Endometrium (tissue), 2 donors: ENCODE results near the gene ZNF99.
"Not testable (repeated sequence)": the region's sequence is repeated elsewhere in the genome, so short reads cannot be mapped to it uniquely, and the experiment has no call there.

Experiments used
- FAIRE-seq: peaks from 2 replicates; lab custom pipeline; 2012; peaks lifted over from hg19 to GRCh38; lab: Jason Lieb, UNC
- donor health status: control.
- donor health status: control.

The ZNF99 gene

GRCh38 chr19:22783651-22784410 is at the start of gene ZNF99:
TSS of gene ZNF99 (minus strand) at chr19:22784151. CDS start at chr19:22784016, 135 bp downstream.
- no peak for FAIRE-seq

DNA sequence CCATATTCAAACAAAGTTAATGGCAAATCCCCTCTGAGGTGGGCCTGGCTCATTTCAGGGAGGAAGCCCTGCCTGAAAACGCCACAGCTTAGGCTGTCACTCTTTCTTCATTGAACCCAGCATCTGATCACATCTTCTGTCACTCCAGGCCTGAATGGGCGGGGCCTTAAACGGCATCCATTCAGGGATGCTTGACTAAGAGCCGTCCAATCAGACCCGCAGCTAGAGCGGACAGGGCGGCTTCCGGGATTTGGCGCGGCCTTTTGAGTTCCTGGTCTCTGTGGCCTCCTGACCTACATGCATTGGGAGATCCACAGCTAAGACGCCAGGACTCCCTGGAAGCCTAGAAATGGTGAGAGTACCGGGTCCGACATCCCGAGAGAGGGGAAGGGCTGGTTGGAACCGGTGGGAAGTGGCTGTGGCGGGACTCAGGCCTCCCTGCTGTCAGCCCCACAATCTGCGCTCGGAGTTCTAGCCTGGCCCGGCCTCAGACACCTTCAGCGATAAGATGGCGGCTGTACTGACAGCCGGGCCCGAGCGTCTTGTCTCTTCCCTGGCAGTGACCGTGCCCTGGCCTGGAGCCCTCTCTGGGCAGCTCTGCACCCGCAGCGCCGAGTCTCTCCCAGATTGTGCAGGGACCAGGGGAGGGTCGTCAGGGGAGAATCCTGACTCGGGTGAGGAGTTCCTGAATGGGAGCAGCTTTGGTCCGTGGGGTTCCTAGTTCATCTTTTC is 48.2 kb upstream of the ZNF99 start, which contains the start of gene ZNF723:
TSS of gene ZNF723 (plus strand) at position 261 of the 732 bp plus-strand sequence. CDS start at position 350, 89 bp downstream.
- no peak for FAIRE-seq

GRCh38 chr19:22831211-22831610 is 47.3 kb upstream of the ZNF99 start:
- no peak for FAIRE-seq

DNA sequence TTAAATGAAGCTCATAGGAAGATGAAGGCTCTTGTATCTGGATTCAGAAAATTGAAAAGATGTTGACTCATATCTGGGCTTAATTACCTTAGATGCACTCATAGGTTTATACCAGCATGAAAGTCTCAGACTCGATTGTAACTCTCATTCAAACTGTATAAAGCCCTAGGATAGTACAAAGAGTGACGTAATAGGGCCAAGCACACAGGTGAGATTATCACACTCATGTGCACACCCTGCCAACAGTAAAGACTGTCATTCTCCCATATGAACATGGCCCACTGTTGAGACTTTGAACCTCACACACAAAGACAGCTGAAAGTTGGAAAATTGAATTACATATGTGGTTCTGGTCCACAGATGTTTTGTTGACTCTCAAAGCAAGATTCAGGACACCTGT is 30.2 kb upstream of the ZNF99 start:
- FAIRE-seq = no peak

DNA sequence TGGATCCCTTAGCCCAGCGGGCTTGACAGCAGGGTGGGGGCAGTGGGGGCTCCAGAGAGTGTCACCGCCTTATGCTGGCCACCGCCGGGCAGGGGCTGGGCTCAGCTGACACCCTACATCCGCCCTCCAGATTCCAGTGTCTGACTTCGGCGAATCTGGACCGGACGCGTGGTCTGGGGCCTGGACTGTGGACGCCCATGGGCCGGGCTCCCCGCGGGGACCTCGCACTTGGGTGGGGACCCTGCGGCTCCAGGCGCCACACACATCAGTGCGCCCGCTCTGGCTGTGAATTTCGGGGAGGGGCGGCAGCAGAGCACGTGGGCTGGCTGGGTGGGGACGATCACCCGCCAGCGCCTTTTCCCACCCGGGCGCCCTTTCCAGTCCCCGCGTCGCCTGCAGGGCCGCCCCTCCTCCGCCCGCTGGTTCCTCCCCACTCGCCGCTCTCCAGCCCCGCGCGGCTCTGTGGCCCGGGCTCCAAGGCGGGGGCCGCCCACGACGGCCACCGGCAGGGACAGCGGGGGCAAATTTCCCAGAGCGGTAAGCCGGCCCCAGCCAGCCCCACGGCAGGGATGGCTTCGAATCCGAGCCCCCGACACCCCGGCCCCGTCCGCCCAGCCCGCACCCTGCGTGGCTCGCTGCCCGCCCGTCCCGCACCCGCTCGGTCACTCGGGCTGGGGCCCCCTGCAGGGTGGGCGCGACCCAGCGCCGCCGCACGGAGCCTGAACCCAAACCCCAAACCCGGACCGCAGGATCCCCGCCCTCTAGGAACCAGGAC is 23.3 kb upstream of the ZNF99 start:
- no peak for FAIRE-seq

DNA sequence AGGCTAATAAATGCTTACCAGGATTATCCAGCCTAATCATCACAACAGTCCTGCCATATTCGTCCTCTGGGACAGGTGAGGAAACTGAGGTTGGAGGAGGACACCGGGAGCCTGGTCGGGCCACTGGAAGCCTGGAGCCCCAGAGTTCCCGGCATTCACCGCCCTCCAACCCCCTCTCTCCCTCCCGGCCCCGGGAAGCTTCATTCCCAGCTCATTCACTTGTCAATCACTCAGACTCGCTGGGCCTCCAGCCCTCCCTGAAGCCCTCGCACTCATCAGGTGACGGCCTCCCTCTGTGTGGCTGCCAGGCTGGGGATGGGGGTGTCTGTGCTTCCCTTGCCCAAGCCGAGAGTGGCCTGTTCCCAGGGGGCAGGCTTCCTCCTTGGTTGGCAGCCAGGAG is 22.5 kb upstream of the ZNF99 start:
- FAIRE-seq = no peak

DNA sequence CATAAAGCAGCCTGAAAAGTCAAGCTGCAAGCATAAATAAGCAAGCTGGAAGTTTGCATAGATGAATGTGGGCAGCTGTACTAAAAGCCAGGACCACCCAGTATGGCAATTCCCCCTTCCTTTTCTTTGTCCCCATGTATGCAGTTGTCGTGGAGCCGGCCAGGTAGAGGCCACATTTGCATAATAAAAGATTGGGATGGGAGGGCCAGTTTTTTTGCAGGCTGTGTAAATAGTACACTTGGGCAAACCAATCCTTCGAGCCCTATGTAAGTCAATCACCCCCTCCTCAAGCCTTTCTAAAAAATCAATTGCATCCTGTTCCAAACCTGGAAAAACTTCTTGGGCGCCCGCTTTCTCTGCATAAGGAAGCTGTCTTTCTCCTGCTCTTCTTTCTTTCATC is 13.1 kb upstream of the ZNF99 start:
- FAIRE-seq = no peak

DNA sequence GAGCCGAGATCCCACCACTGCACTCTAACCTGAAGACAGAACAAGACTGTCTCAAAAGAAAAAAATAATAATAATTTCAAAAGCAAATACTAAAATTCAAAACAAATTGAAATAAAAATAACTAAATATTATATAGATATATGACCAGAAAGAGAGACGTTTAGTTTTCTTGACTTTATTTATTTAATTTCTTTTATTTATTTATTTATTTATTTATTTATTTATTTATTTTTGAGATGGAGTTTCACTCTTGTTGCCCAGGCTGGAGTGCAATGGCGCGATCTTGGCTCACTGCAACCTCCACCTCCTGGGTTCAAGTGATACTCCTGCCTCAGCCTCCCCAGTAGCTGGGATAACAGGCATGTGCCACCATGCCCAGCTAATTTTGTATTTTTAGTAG is 8.9 kb upstream of the ZNF99 start:
- not testable (repeated sequence) for FAIRE-seq

DNA sequence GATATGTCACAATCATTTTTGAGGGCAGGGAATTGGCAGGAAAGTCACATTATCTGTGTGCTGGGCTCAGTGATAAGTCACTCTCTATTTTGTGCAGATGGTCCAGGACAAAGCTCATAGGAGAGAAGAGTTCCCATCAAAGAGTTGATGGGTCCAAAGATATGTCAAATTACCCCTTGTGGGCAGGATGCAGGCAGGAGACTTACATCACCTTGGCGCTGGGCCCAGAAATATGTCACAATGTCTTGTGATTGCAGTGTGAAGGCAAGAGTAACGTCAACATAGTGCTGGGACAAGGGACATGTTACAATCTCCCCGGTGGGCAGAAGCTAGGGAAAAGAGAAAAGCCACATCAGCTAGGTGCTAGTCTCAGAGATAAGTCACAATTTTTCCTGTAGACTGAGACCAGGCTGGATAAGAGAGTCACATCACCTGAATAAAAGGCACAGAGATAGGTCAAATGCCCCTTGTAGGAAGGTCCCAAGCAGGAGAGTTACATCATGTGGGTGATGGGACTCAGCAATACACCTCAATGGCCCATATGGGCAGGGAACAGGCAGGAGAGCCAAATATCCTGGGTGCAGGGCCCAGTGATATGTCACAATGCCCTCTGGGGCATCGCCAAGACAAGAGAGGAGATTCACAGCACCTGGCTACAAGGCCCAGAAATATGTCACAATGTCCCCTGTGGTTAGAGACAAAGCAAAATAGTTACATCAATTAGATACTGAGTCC is 47.9 kb downstream of the ZNF99 start:
- FAIRE-seq = no peak

DNA sequence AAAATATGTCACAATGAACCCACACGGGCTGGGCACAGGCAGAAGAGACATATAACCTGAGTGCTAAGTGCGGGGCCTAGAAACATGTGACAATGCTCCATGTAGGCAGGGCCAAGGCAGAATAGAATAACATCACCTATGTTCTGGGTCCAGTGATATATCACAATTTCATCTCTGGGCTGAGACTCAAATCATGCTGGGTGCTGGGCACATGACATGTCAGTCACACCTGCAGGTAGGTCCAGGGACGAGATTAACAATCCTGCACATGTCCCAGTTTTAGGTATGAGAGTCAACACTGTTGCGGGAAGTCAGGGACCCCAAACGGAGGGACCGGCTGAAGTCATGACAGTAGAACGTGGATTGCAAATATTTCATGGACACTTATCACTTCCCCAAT is 50.3 kb downstream of the ZNF99 start:
- FAIRE-seq = no peak

GRCh38 chr19:22728214-22728613 is 55.7 kb downstream of the ZNF99 start:
- not testable (repeated sequence) for FAIRE-seq

- FAIRE-seq = not testable (repeated sequence)
These were observed 62.4 kb downstream of the ZNF99 start for GRCh38 chr19:22721533-22721932.

DNA sequence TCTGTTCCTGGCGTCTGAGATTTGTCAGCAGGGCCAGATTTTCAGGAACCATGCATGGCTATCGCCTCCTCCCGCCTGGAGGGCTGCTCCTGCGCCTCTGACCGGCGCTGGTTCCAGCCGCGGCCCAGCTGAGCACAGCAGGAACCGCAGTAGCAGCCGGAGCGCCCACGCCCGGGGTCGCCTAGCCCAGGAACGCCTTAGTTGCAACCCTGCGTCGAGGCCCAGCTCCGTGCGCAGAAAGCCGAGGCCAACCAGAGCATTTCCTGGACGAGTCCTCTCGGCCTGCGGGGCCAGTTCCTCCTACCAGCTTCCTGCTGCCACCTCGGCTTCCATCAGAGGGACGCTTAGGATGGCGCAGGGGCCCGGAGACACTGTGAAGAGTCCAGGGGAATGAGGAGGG is 75.0 kb downstream of the ZNF99 start:
- FAIRE-seq = no peak

GRCh38 chr19:22703096-22703495 is 80.9 kb downstream of the ZNF99 start:
- not testable (repeated sequence) for FAIRE-seq

- not testable (repeated sequence) for FAIRE-seq
These were observed 81.3 kb downstream of the ZNF99 start for GRCh38 chr19:22702661-22703060.
